Keratinocyte (primary cell): ENCODE measurements around the gene ZNF689.

Source experiments
- CTCF ChIP-seq, 3 experiments: IDR thresholded peaks in 1 of 3; conservative IDR thresholded peaks in 1 of 3; optimal IDR thresholded peaks in 1 of 3; 2 replicates in 2 of 3; 3 replicates in 1 of 3; pipeline versions ENCODE3 to v1.5.1; 2011; ENCODE audit warnings: low read length in 3 of 3, mild to moderate bottlenecking in 3 of 3, moderate library complexity in 2 of 3, control low read depth in 1 of 3, inconsistent platforms in 1 of 3; ENCODE audit not compliant: insufficient read depth in 2 of 3; ENCODE audit errors: extremely low read depth in 1 of 3
- EZH2 ChIP-seq: IDR thresholded peaks from one replicate; pipeline ENCODE4 v1.6.1; 2012; ENCODE audit warnings: inconsistent platforms, mild to moderate bottlenecking, low read length, moderate library complexity

DNA sequence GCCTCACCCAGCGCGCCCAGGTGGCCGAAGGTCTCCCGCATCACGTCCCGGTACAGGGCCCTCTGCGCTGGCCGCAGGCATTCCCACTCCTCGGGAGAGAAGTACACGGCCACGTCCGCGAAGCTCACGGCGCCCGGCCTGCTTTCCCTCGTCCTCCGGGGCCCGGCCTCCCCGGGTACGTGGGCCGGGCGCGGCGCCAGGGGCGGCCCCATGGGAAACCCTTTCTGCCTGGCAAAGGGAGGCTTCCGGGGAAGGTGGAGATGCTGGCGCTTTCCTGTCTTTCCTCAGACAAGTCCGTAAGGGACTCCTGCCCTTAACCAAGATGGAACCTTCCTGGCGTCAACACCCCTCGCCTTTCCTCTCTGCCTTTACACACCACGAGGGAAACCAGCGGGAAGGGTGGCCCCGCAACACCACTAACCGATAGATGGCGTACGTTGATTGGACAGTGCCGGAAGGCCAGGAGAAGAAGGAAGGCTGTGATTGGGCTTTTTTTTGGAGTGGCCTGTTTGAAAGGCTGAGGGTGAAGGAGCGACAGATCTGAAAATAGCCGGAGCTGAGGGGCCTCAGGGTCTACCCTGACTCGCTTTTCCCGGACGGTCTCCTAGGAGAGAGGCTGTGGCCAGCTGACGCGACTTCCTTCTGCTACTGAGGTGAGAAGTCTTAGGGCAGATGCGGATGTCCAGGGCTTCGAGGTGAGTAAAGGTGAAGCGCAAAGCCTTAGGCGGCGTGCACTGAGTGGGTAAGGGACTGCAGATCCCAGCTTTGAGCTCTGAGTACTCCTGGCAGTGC, 24.6 kb downstream of the ZNF689 start, which contains the start of gene ZNF785:
- TF ChIP-seq CTCF (optimal IDR thresholded peaks at IDR 0.05 in 1 of 3, IDR thresholded peaks at IDR 0.05 in 1 of 3, conservative IDR thresholded peaks at IDR 0.05 in 1 of 3; ENCODE audit: extremely low read depth in 1 of 3, insufficient read depth in 2 of 3, low read length in 3 of 3) (peak in 1 of 3 experiments; percentile 43), EZH2 (no peak)
